ENCODE results near the gene ENKD1. TPM values are rescaled to one million over a fixed set of nuclear protein-coding genes. Genes with fewer than 3 reads are reported as not detected.

The ENKD1 gene
- 10 to 100 TPM; 13.9 to 16.7 (median 14.1) TPM for total RNA-seq

- H3K4me1 Mint-ChIP-seq (ENCODE audit: low read depth) = peaks cover 18% of the 10 kb centered on the region
- peaks cover 2% of the 10 kb centered on the region for H3K36me3 Mint-ChIP-seq (ENCODE audit: insufficient read depth)
- DNase-seq = peak; percentile 74
- no peaks in the 10 kb centered on the region for H3K9me3 Mint-ChIP-seq
- no peaks in the 10 kb centered on the region for H3K27me3 Mint-ChIP-seq (ENCODE audit: low read depth)
- peak; percentile 73 to 80 for ATAC-seq
- H3K4me3 Mint-ChIP-seq = peak within 1 kb of the TSS; percentile 82
These were observed at the start of gene ENKD1, which contains the start of gene C16orf86 for GRCh38 chr16:67666559-67667452. ENKD1 (minus strand) TSS chr16:67666750; CDS start chr16:67666442, 308 bp downstream. C16orf86 (plus strand) TSS chr16:67666814; CDS start chr16:67666971, 157 bp downstream.

- Mint-ChIP-seq H3K4me1 (ENCODE audit: low read depth) (peaks cover 38% of the 10 kb centered on the region), H3K9me3 (no peaks in the 10 kb centered on the region), H3K27me3 (ENCODE audit: low read depth) (no peaks in the 10 kb centered on the region), H3K4me3 (no peak overlapping the region), H3K36me3 (ENCODE audit: insufficient read depth) (peaks cover 6% of the 10 kb centered on the region)
- DNase-seq = no peak
- ATAC-seq = no peak
These were observed 49.5 kb upstream of the ENKD1 start for GRCh38 chr16:67716097-67716496.

GRCh38 chr16:67714522-67714921 is 48.0 kb upstream of the ENKD1 start:
- H3K4me3 Mint-ChIP-seq = no peak overlapping the region
- H3K4me1 Mint-ChIP-seq (ENCODE audit: low read depth) = peaks cover 30% of the 10 kb centered on the region
- ATAC-seq (no peak), DNase-seq (no peak)
- no peaks in the 10 kb centered on the region for H3K27me3 Mint-ChIP-seq (ENCODE audit: low read depth)
- H3K36me3 Mint-ChIP-seq (ENCODE audit: insufficient read depth) = peaks cover 7% of the 10 kb centered on the region
- no peaks in the 10 kb centered on the region for H3K9me3 Mint-ChIP-seq

GRCh38 chr16:67713647-67714273 is 47.2 kb upstream of the ENKD1 start:
- peaks cover 30% of the 10 kb centered on the region for H3K4me1 Mint-ChIP-seq (ENCODE audit: low read depth)

GRCh38 chr16:67710607-67711006 is 44.1 kb upstream of the ENKD1 start:
- no peak for DNase-seq
- ATAC-seq = no peak
- H3K4me1 Mint-ChIP-seq (ENCODE audit: low read depth) = peaks cover 10% of the 10 kb centered on the region
- H3K36me3 Mint-ChIP-seq (ENCODE audit: insufficient read depth) = peaks cover 5% of the 10 kb centered on the region
- no peaks in the 10 kb centered on the region for H3K27me3 Mint-ChIP-seq (ENCODE audit: low read depth)
- H3K4me3 Mint-ChIP-seq = no peak overlapping the region
- H3K9me3 Mint-ChIP-seq = no peaks in the 10 kb centered on the region

More at GRCh38 chr16:67713647-67714273, 47.2 kb upstream of the ENKD1 start:
- Mint-ChIP-seq H3K27me3 (ENCODE audit: low read depth) (no peaks in the 10 kb centered on the region), H3K4me3 (no peak overlapping the region), H3K36me3 (ENCODE audit: insufficient read depth) (peaks cover 7% of the 10 kb centered on the region), H3K9me3 (no peaks in the 10 kb centered on the region)
- DNase-seq (no peak), ATAC-seq (no peak)

GRCh38 chr16:67709050-67709449 is 42.5 kb upstream of the ENKD1 start:
- H3K4me3 Mint-ChIP-seq = no peak overlapping the region
- ATAC-seq = no peak
- DNase-seq = no peak
- no peaks in the 10 kb centered on the region for H3K27me3 Mint-ChIP-seq (ENCODE audit: low read depth)
- peaks cover 5% of the 10 kb centered on the region for H3K36me3 Mint-ChIP-seq (ENCODE audit: insufficient read depth)
- peaks cover 18% of the 10 kb centered on the region for H3K4me1 Mint-ChIP-seq (ENCODE audit: low read depth)
- H3K9me3 Mint-ChIP-seq = no peaks in the 10 kb centered on the region

GRCh38 chr16:67708368-67708771 is 41.8 kb upstream of the ENKD1 start:
- no peak for ATAC-seq
- no peaks in the 10 kb centered on the region for H3K9me3 Mint-ChIP-seq
- no peak overlapping the region for H3K4me3 Mint-ChIP-seq
- DNase-seq = no peak
- peaks cover 24% of the 10 kb centered on the region for H3K4me1 Mint-ChIP-seq (ENCODE audit: low read depth)
- peaks cover 4% of the 10 kb centered on the region for H3K36me3 Mint-ChIP-seq (ENCODE audit: insufficient read depth)
- no peaks in the 10 kb centered on the region for H3K27me3 Mint-ChIP-seq (ENCODE audit: low read depth)

GRCh38 chr16:67707790-67708189 is 41.2 kb upstream of the ENKD1 start:
- Mint-ChIP-seq H3K4me3 (no peak overlapping the region), H3K9me3 (no peaks in the 10 kb centered on the region), H3K4me1 (ENCODE audit: low read depth) (peaks cover 26% of the 10 kb centered on the region), H3K27me3 (ENCODE audit: low read depth) (no peaks in the 10 kb centered on the region), H3K36me3 (ENCODE audit: insufficient read depth) (peaks cover 3% of the 10 kb centered on the region)
- DNase-seq (no peak), ATAC-seq (no peak)

- ATAC-seq (no peak), DNase-seq (no peak)
- Mint-ChIP-seq H3K27me3 (ENCODE audit: low read depth) (no peaks in the 10 kb centered on the region), H3K4me1 (ENCODE audit: low read depth) (peaks cover 26% of the 10 kb centered on the region), H3K4me3 (no peak overlapping the region), H3K36me3 (ENCODE audit: insufficient read depth) (peaks cover 3% of the 10 kb centered on the region), H3K9me3 (no peaks in the 10 kb centered on the region)
These were observed 40.7 kb upstream of the ENKD1 start for GRCh38 chr16:67707210-67707609.

- DNase-seq (no peak), ATAC-seq (no peak)
These were observed 37.6 kb upstream of the ENKD1 start for GRCh38 chr16:67704110-67704509.

GRCh38 chr16:67703626-67704025 is 37.1 kb upstream of the ENKD1 start:
- Mint-ChIP-seq H3K9me3 (no peaks in the 10 kb centered on the region), H3K4me3 (no peak overlapping the region), H3K27me3 (ENCODE audit: low read depth) (no peaks in the 10 kb centered on the region), H3K36me3 (ENCODE audit: insufficient read depth) (peaks cover 1% of the 10 kb centered on the region), H3K4me1 (ENCODE audit: low read depth) (peaks cover 18% of the 10 kb centered on the region)
- no peak for DNase-seq
- ATAC-seq = peak; percentile 56 to 65

More at GRCh38 chr16:67704110-67704509, 37.6 kb upstream of the ENKD1 start:
- Mint-ChIP-seq H3K36me3 (ENCODE audit: insufficient read depth) (no peaks in the 10 kb centered on the region), H3K9me3 (no peaks in the 10 kb centered on the region), H3K4me3 (no peak overlapping the region), H3K4me1 (ENCODE audit: low read depth) (peaks cover 18% of the 10 kb centered on the region), H3K27me3 (ENCODE audit: low read depth) (no peaks in the 10 kb centered on the region)

- DNase-seq = no peak
- H3K27me3 Mint-ChIP-seq (ENCODE audit: low read depth) = no peaks in the 10 kb centered on the region
These were observed 35.6 kb upstream of the ENKD1 start for GRCh38 chr16:67702130-67702529.

GRCh38 chr16:67701420-67701819 is 34.9 kb upstream of the ENKD1 start:
- Mint-ChIP-seq H3K36me3 (ENCODE audit: insufficient read depth) (peaks cover 9% of the 10 kb centered on the region), H3K9me3 (no peaks in the 10 kb centered on the region), H3K4me3 (no peak overlapping the region), H3K4me1 (ENCODE audit: low read depth) (peaks cover 18% of the 10 kb centered on the region), H3K27me3 (ENCODE audit: low read depth) (no peaks in the 10 kb centered on the region)
- ATAC-seq (no peak), DNase-seq (no peak)

More at GRCh38 chr16:67702130-67702529, 35.6 kb upstream of the ENKD1 start:
- peaks cover 18% of the 10 kb centered on the region for H3K4me1 Mint-ChIP-seq (ENCODE audit: low read depth)
- ATAC-seq = no peak
- peaks cover 9% of the 10 kb centered on the region for H3K36me3 Mint-ChIP-seq (ENCODE audit: insufficient read depth)
- H3K4me3 Mint-ChIP-seq = no peak overlapping the region
- H3K9me3 Mint-ChIP-seq = no peaks in the 10 kb centered on the region

GRCh38 chr16:67699265-67699664 is 32.7 kb upstream of the ENKD1 start:
- no peaks in the 10 kb centered on the region for H3K9me3 Mint-ChIP-seq
- H3K4me3 Mint-ChIP-seq = no peak overlapping the region
- no peak for ATAC-seq
- H3K36me3 Mint-ChIP-seq (ENCODE audit: insufficient read depth) = peaks cover 9% of the 10 kb centered on the region
- peaks cover 11% of the 10 kb centered on the region for H3K4me1 Mint-ChIP-seq (ENCODE audit: low read depth)
- no peak for DNase-seq
- H3K27me3 Mint-ChIP-seq (ENCODE audit: low read depth) = no peaks in the 10 kb centered on the region
